Activated T-helper 1 cell treated with Interleukin-2 at 50 U/mL for 16 hours (primary cell): ENCODE measurements around the gene CNKSR3.
"Not testable (repeated sequence)": the region's sequence is repeated elsewhere in the genome, so short reads cannot be mapped to it uniquely, and the experiment has no call there.

ENCODE experiments used
- DNase-seq: peaks from one replicate; pipeline ENCODE4 v3.0.0-alpha.2; 2020; ENCODE audit warnings: low read depth

CNKSR3 gene

GRCh38 chr6:154510144-154510905 lies at the start of gene CNKSR3:
Gene CNKSR3, minus strand, starts transcription at chr6:154510685. Its CDS starts 571 bp downstream, at chr6:154510114.
- no peak for DNase-seq

DNA sequence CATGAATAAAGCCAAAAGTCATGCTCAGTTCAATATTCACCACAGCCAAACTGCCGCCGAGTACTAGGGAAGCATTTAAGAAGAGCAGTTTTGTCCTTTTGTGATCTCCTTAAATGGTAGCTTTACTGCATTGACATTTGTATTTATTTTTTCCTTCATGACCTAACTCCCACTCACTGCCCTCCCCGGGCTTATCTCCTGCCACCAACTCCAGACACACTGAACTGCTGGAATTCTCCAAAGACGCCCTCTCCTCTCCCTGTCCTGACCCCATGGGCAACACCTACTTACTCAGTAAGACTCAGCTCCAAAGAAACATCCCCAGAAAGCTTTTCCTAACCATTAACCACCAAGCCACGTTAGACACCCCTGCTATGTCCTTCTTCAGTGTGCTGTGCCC lies 48.5 kb upstream of the CNKSR3 start:
- no peak for DNase-seq

DNA sequence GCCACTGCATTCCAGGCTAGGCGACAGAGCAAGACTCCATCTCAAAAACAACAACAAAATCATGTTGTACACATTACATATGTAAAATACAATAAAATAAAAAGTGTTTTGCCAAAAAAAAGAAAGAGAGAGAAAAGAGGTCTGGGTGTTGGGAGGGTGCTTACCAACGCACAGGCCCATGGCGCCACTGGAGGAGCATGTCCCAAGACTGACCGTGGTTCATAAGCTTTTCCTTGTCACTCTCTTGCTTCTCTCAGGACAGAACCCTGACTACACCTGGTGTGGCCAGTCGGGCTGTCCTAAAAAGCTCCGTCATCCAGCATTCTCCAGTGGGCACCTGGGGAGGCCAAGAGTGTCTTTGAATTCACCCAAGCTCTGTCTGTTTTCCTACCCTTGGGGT lies 48.0 kb upstream of the CNKSR3 start:
- DNase-seq, result no peak

GRCh38 chr6:154555073-154555677 lies 44.7 kb upstream of the CNKSR3 start:
- DNase-seq, result no peak

DNA sequence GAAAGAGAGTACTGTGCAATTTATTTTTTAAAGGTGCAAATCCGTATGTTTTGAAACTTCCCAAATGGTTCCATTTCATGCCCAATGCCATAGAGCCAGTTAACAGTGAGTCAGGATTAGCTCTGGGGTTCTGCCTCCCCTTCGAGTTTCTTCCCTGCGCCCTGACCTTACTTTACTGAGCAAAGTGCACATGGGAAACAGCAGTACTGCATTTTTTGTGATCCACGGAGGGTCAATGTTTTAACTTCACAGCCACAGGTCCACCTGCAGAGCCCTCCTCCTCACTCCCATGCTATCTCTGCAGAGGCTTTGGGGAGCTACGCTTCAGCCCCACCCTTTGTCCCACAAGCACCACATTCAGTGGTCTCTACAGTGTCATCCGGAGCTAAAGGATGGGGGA lies 44.0 kb upstream of the CNKSR3 start:
- DNase-seq, result no peak

DNA sequence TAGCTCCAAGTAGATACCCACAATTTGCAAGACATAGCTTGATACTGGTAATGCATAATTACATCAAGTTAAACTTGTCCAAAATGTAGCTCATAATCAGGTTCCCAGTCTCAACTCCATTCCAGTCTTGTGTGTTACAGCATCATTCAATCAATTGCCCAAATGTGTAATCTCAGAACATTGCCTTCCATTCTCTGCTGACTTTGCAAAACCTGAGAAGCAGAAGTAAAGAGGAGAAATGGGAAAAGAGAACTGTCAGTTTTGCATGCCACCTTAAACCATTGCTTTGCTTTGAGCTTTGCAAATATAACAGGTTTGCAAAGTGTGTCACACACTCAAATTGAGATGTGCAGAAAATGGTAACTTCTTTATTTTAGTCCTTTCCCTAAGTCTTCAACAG lies 40.3 kb upstream of the CNKSR3 start:
- no peak for DNase-seq

DNA sequence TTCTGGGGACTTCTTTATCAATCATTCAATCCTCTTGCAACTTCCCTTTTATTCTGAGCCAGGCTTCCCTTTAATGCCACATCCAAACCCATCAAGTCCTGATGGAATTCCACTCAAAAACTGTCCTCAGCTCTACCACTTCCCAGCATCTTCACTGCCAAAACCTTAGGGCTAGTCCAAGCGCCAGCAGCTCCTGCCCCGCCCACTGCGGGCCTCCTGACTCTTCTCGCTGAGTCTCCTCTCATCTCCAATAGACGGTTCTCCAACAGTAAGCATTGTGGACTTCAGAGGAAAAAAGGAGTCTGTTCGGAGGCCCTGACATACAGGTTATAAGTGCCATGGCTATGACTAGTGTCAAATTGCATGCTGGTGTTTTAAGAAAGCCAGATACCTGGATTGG lies 38.7 kb upstream of the CNKSR3 start:
- DNase-seq, result no peak

DNA sequence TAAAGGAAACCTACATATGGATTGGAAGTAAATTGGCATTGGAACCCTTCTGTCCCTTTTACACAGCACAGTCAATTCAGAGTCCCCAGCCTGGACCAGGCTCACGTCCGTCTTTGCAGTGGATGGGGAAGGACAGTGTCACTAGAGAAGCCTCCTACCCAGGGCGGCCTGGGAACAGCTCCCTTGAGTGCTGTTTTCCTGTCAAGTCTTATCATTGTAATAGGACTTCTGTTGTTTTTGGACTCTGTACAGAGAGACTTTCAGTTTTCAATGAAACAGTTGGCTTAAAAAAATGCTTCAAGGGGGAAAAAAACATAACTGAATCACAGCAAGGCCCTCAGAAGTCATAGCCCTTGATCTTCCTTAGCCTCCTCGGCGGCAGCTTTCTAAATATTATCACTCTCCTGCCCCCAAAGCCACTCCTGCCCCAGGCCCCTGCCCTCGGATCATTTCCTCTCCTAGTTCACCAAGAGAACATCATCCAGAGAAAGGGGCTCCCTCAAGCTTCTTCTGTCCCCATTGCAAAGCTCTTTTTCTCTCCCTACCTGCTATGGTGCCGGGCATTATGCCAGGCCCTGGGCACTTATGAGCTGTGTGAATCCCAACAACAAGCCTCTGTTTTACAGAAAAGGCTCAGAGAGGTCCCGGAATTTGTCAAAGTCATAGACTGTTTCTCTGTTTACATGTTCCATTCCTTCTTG lies 37.8 kb upstream of the CNKSR3 start:
- no peak for DNase-seq

- no peak for DNase-seq
These were observed 33.1 kb upstream of the CNKSR3 start for GRCh38 chr6:154543628-154544027.

- DNase-seq, result no peak
These were observed 32.3 kb upstream of the CNKSR3 start for GRCh38 chr6:154542747-154543146.

DNA sequence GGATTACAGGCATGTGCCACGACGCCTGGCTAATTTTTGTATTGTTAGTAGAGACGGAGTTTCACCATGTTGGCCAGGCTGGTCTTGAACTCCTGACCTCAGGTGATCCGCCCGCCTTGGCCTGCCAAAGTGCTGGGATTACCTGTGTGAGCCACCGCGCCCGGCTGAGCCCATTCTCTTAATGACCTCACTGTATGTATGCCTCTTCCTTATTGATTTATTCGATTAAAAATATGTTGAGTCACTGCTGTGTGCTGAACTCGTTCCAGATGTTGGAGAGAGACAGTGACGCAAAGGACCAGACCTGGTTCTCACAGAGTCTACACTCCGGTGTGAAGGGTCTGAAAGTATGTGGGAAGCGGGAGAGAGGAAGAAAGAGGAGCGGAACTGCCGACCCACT lies 31.4 kb upstream of the CNKSR3 start:
- not testable (repeated sequence) for DNase-seq

GRCh38 chr6:154539593-154540269 lies 29.2 kb upstream of the CNKSR3 start:
- no peak for DNase-seq

GRCh38 chr6:154538640-154539191 lies 28.2 kb upstream of the CNKSR3 start:
- no peak for DNase-seq

GRCh38 chr6:154537511-154538325 lies 27.2 kb upstream of the CNKSR3 start:
- no peak for DNase-seq

- no peak for DNase-seq
These were observed 26.5 kb upstream of the CNKSR3 start for GRCh38 chr6:154536999-154537398.

DNA sequence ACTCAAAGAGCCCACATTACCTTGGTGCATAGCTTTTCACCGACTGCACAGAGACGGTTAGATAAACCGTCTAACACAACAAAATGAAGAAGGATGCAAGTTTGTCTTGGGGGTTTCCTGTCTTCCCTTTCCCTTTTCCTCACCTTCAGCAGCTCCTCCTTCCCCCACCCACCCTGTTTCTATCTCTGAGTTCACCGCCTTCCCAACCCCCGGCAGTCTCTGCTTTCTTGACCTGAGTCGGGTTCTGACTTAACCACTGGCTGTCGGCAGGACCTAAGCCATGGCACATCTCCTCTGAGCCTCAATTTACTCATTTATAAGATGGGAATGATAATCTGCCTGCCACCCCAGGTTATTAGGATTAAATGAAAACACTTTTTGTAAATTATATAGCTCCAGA lies 25.8 kb upstream of the CNKSR3 start:
- DNase-seq, result no peak

DNA sequence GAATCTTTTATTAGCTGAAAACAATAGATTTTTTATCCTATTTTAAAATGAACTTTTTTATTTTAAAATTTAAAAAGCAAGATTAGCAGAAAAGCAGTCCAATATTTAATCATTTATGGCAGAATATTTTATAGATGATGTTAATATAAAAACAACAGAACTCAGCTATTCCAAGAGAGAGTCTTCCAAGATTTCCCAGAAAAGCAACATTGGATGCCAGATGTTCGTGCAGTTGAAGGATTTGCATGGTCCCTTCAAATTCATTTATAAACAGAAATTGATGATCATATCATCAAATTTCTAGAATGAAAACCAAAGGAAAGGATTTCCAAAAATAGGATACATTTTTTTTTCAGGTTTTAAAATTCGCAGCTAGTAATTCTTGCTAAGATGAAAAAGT lies 25.4 kb upstream of the CNKSR3 start:
- DNase-seq, result no peak

GRCh38 chr6:154535147-154535546 lies 24.7 kb upstream of the CNKSR3 start:
- no peak for DNase-seq

DNA sequence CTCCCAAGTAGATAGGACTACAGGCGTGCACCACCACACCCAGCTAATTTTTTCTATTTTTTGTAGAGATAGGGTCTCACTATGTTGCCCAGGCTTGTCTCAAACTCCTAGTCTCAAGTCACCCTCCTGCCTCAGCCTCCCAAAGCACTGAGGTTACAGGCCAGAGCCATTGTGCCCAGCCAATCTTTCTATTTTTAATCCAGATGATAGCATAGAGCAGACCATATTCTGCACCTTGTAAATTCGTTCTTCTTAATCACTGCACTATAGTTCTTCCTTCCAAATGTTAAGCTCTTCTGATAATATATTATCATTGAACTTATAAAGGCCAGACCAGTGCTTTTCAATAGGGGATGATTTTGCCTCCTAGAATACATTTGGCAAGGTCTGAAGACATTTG lies 24.0 kb upstream of the CNKSR3 start:
- DNase-seq, result no peak

- DNase-seq, result no peak
These were observed 21.9 kb upstream of the CNKSR3 start for GRCh38 chr6:154532426-154532825.

GRCh38 chr6:154529957-154530356 lies 19.5 kb upstream of the CNKSR3 start:
- no peak for DNase-seq
